Suppressor macrophage treated with lipopolysaccharide for 1 hour (primary cell): ENCODE results near the gene ATP1A1.

Experiments
- DNase-seq, 3 donors: peaks; one replicate each; pipeline ENCODE4 v3.0.0-alpha.2; 2020 to 2022

The ATP1A1 gene

GRCh38 chr1:116415699-116416533 lies 42.9 kb downstream of the ATP1A1 start:
- DNase-seq: no peak

GRCh38 chr1:116416854-116417513 lies 43.9 kb downstream of the ATP1A1 start:
- DNase-seq: no peak

GRCh38 chr1:116417678-116418077 lies 44.6 kb downstream of the ATP1A1 start:
- DNase-seq: no peak

GRCh38 chr1:116418091-116418830 lies 45.2 kb downstream of the ATP1A1 start:
- peak; percentile 70 to 88 (median 77) for DNase-seq

- no peak for DNase-seq
Measured at GRCh38 chr1:116420417-116421200, 47.6 kb downstream of the ATP1A1 start.

GRCh38 chr1:116424438-116424837 lies 51.4 kb downstream of the ATP1A1 start:
- DNase-seq: no peak

GRCh38 chr1:116424863-116425262 lies 51.8 kb downstream of the ATP1A1 start:
- no peak for DNase-seq

GRCh38 chr1:116425987-116426386 lies 52.9 kb downstream of the ATP1A1 start:
- no peak for DNase-seq

GRCh38 chr1:116426401-116426800 lies 53.4 kb downstream of the ATP1A1 start:
- DNase-seq: no peak

GRCh38 chr1:116428576-116428975 lies 55.5 kb downstream of the ATP1A1 start:
- no peak for DNase-seq

GRCh38 chr1:116429821-116430374 lies 56.9 kb downstream of the ATP1A1 start:
- DNase-seq: no peak

GRCh38 chr1:116431870-116432500 lies 58.9 kb downstream of the ATP1A1 start:
- no peak for DNase-seq

GRCh38 chr1:116432655-116433265 lies 59.7 kb downstream of the ATP1A1 start:
- DNase-seq: no peak

- no peak for DNase-seq
Measured at GRCh38 chr1:116433275-116434257, 60.5 kb downstream of the ATP1A1 start.

- no peak for DNase-seq
Measured at GRCh38 chr1:116434849-116435248, 61.8 kb downstream of the ATP1A1 start.

- no peak for DNase-seq
Measured at GRCh38 chr1:116435806-116436610, 63.0 kb downstream of the ATP1A1 start.

- no peak for DNase-seq
Measured at GRCh38 chr1:116436611-116436970, 63.5 kb downstream of the ATP1A1 start.

GRCh38 chr1:116439701-116440100 lies 66.7 kb downstream of the ATP1A1 start:
- DNase-seq: no peak

GRCh38 chr1:116440731-116441130 lies 67.7 kb downstream of the ATP1A1 start:
- DNase-seq: no peak
